Measurements from ENCODE around the gene ZNF436.

DNA sequence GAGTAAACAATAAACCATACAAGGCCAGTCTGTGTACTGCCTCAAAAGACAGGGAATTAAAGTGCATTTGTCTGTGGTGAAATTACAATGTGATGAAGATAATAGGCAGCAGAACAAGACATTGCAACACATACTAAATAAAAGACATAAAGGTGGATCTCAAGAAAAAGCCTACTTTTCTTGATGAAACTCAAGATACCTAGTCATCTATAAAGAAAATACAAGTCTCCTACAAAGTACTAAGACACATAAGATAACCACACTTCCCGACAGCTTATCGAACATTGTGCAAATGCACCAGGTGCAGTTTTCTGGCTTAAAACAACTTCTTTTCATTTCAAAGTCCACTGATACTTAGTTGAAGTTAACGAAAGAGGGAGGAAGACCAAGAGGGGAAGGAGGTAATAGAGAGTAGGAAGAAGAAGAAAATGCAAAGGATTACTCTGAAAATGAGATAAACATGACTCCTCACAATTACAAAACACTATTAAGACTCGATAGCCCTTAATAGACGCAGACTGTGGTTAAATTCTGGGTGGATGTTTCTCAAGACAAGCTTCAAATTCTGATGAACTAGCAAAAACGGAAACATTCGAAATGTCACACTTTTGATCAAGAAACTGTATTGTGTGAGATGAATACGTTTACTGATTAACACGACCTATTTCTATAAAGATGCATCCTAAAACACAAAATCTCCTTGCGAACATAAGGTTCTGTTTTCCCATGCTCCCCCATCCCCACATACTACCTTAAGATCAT is 27.5 kb downstream of the ZNF436 start:
- TF ChIP-seq, protein P1, sequence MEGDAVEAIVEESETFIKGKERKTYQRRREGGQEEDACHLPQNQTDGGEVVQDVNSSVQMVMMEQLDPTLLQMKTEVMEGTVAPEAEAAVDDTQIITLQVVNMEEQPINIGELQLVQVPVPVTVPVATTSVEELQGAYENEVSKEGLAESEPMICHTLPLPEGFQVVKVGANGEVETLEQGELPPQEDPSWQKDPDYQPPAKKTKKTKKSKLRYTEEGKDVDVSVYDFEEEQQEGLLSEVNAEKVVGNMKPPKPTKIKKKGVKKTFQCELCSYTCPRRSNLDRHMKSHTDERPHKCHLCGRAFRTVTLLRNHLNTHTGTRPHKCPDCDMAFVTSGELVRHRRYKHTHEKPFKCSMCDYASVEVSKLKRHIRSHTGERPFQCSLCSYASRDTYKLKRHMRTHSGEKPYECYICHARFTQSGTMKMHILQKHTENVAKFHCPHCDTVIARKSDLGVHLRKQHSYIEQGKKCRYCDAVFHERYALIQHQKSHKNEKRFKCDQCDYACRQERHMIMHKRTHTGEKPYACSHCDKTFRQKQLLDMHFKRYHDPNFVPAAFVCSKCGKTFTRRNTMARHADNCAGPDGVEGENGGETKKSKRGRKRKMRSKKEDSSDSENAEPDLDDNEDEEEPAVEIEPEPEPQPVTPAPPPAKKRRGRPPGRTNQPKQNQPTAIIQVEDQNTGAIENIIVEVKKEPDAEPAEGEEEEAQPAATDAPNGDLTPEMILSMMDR (IDR thresholded peaks at IDR 0.05; ENCODE audit: insufficient read depth, low read length, poor library complexity, severe bottlenecking), result no peak
- TF ChIP-seq EZH2phosphoT487 (conservative IDR thresholded peaks at IDR 0.05; ENCODE audit: low read length), result no peak
